RWPE1 (cell line): Measurements from ENCODE around the gene AMY2B.
"Not testable (repeated sequence)": the region's sequence is repeated elsewhere in the genome, so short reads cannot be mapped to it uniquely, and the experiment has no call there.

Experiments used
- CTCF ChIA-PET: fragments of 350-600 bp; sonication (Branson Sonifier 250); formaldehyde crosslinking; extraction: SDS; loops from one replicate; lab custom pipeline; 2021; lab: Yijun Ruan, JAX
- POLR2A ChIA-PET: fragments of 400-600 bp; formaldehyde crosslinking; extraction: SDS; loops from one replicate; lab custom pipeline; 2020; ENCODE audit warnings: antibody characterized with exemption; ENCODE audit not compliant: low non-redundant PET; lab: Yijun Ruan, JAX
- DNase-seq: peaks from one replicate; pipeline ENCODE4 v3.0.0; 2012; ENCODE audit warnings: low spot score
- H3K27ac ChIP-seq: fragments of 450-650 bp; 2 replicates; pipeline ENCODE4 v1.5.1; 2017
- CTCF ChIP-seq: fragments of 450-650 bp; conservative IDR thresholded peaks from 2 replicates; pipeline ENCODE4 v1.5.1; 2017; ENCODE audit warnings: low read depth, mild to moderate bottlenecking

The AMY2B gene

GRCh38 chr1:103563056-103563455, 8.3 kb upstream of the AMY2B start:
- no peak for TF ChIP-seq CTCF
- CTCF ChIA-PET: no interaction called here
- DNase-seq: no peak
- no peak overlapping the region for H3K27ac ChIP-seq
- POLR2A ChIA-PET: no interaction called here

- no peak overlapping the region for H3K27ac ChIP-seq
- ChIA-PET CTCF (no interaction called here), POLR2A (no interaction called here)
- no peak for TF ChIP-seq CTCF
- no peak for DNase-seq
Measured at GRCh38 chr1:103569493-103569892, 1.9 kb upstream of the AMY2B start.

- H3K27ac ChIP-seq: no peak overlapping the region
- ChIA-PET CTCF (no interaction called here), POLR2A (no interaction called here)
- TF ChIP-seq CTCF: no peak
- DNase-seq: no peak
Measured at GRCh38 chr1:103576065-103576464, 4.7 kb downstream of the AMY2B start.

- CTCF ChIA-PET, DNase-seq, POLR2A ChIA-PET, H3K27ac ChIP-seq: not testable (repeated sequence)
Measured at GRCh38 chr1:103576784-103577183, 5.4 kb downstream of the AMY2B start.

GRCh38 chr1:103582464-103582863, 11.1 kb downstream of the AMY2B start:
- CTCF ChIA-PET: no interaction called here
- no peak for DNase-seq
- TF ChIP-seq CTCF: no peak
- no peak overlapping the region for H3K27ac ChIP-seq
- POLR2A ChIA-PET: no interaction called here

- POLR2A ChIA-PET: no interaction called here
Measured at GRCh38 chr1:103583887-103584286, 12.5 kb downstream of the AMY2B start.

GRCh38 chr1:103584537-103584936, 13.1 kb downstream of the AMY2B start:
- ChIA-PET POLR2A (no interaction called here), CTCF (interaction anchor here (0.7 kb wide), 1 partner anchor 626 kb away, joined by 9 read pairs; no protein-coding TSS in a partner anchor)
- TF ChIP-seq CTCF: no peak
- DNase-seq: no peak
- H3K27ac ChIP-seq: no peak overlapping the region

More at GRCh38 chr1:103583887-103584286, 12.5 kb downstream of the AMY2B start:
- no peak for TF ChIP-seq CTCF
- DNase-seq: no peak
- no peak overlapping the region for H3K27ac ChIP-seq
- CTCF ChIA-PET: no interaction called here

- CTCF ChIA-PET: not testable (repeated sequence)
Measured at GRCh38 chr1:103602740-103603139, 31.4 kb downstream of the AMY2B start.

More at GRCh38 chr1:103602740-103603139, 31.4 kb downstream of the AMY2B start:
- H3K27ac ChIP-seq, DNase-seq, POLR2A ChIA-PET: not testable (repeated sequence)
